ENCODE results near the gene CNTLN. TPM values are rescaled to one million over a fixed set of nuclear protein-coding genes. Genes with fewer than 3 reads are reported as not detected.

Gene CNTLN
- total RNA-seq, 1 donor = 17.7 TPM

DNA sequence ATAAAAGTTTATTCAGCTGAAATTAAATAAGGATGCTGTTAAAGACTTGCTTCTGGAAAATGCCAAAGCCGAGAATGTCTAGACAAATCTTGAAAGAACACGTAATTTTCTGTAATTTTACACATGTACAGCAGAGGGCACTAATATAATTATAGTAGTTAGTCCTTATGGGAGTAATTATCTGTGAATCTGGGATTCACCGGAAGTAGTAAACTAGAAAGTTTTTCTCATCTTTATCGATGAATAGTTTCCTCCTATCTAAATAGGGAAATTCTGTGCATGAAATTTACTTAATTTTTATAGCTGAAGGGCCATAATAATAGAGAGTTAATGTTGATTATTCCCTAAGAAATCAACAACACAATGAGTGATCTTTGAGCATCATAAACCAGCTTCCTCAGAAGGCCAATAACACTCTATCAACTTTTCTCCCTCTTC lies 18.4 kb upstream of the CNTLN start:
- TF ChIP-seq, protein P1, sequence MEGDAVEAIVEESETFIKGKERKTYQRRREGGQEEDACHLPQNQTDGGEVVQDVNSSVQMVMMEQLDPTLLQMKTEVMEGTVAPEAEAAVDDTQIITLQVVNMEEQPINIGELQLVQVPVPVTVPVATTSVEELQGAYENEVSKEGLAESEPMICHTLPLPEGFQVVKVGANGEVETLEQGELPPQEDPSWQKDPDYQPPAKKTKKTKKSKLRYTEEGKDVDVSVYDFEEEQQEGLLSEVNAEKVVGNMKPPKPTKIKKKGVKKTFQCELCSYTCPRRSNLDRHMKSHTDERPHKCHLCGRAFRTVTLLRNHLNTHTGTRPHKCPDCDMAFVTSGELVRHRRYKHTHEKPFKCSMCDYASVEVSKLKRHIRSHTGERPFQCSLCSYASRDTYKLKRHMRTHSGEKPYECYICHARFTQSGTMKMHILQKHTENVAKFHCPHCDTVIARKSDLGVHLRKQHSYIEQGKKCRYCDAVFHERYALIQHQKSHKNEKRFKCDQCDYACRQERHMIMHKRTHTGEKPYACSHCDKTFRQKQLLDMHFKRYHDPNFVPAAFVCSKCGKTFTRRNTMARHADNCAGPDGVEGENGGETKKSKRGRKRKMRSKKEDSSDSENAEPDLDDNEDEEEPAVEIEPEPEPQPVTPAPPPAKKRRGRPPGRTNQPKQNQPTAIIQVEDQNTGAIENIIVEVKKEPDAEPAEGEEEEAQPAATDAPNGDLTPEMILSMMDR (IDR thresholded peaks at IDR 0.05; ENCODE audit: extremely low read depth, low read depth, low read length) = peak; percentile 51
- Histone ChIP-seq H3K27me3 (ENCODE audit: insufficient read depth, low read length) (no peaks in the 10 kb centered on the region), H3K27ac (ENCODE audit: low read depth, low read length) (no peak overlapping the region), H3K4me3 (ENCODE audit: insufficient read depth, low read length) (peak overlapping the region; percentile 41), H2AFZ (ENCODE audit: low read length) (peak overlapping the region; percentile 94), H3K79me2 (ENCODE audit: insufficient read depth, low read length) (no peaks in the 10 kb centered on the region), H4K20me1 (ENCODE audit: insufficient read depth, low read length) (no peaks in the 10 kb centered on the region), H3K36me3 (ENCODE audit: insufficient read depth, low read length) (no peaks in the 10 kb centered on the region), H3K4me2 (ENCODE audit: insufficient read depth, low read length) (peak overlapping the region; percentile 71), H3K4me1 (ENCODE audit: insufficient read depth, low read length) (peaks cover 4% of the 10 kb centered on the region), H3K9me3 (ENCODE audit: low read depth, low read length) (no peaks in the 10 kb centered on the region)
- peak; percentile 71 for DNase-seq (ENCODE audit: insufficient read length, low spot score, missing footprints)

DNA sequence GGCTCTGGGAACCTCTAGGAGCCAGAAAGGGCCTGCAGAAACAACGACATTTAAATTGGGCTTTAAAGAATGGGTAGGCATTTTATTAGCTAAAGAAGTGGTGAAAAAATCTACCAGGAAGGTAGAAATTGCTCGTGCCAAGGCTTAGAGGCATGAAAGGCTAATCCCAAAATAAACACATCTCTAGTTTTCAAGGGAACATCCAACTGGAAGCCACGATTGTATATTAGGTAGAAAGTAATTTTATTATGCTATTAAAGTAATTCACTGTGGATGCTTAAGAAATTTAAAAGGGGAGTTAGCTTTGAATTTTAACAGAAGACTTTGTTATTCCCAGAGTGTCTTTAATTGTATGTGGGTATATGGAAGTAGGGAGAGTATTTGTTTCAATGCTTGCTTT lies 17.5 kb upstream of the CNTLN start:
- H3K27ac ChIP-seq (ENCODE audit: low read depth, low read length) = no peak overlapping the region
- no peaks in the 10 kb centered on the region for H3K79me2 ChIP-seq (ENCODE audit: insufficient read depth, low read length)
- H2AFZ ChIP-seq (ENCODE audit: low read length) = peak overlapping the region; percentile 94
- DNase-seq (ENCODE audit: insufficient read length, low spot score, missing footprints) = no peak
- H3K36me3 ChIP-seq (ENCODE audit: insufficient read depth, low read length) = no peaks in the 10 kb centered on the region
- H3K4me3 ChIP-seq (ENCODE audit: insufficient read depth, low read length) = no peak overlapping the region
- H3K4me1 ChIP-seq (ENCODE audit: insufficient read depth, low read length) = peaks cover 4% of the 10 kb centered on the region
- H3K27me3 ChIP-seq (ENCODE audit: insufficient read depth, low read length) = no peaks in the 10 kb centered on the region
- no peaks in the 10 kb centered on the region for H3K9me3 ChIP-seq (ENCODE audit: low read depth, low read length)
- no peaks in the 10 kb centered on the region for H4K20me1 ChIP-seq (ENCODE audit: insufficient read depth, low read length)
- no peak overlapping the region for H3K4me2 ChIP-seq (ENCODE audit: insufficient read depth, low read length)
- TF ChIP-seq, protein P1 (IDR thresholded peaks at IDR 0.05; ENCODE audit: extremely low read depth, low read depth, low read length) = no peak

DNA sequence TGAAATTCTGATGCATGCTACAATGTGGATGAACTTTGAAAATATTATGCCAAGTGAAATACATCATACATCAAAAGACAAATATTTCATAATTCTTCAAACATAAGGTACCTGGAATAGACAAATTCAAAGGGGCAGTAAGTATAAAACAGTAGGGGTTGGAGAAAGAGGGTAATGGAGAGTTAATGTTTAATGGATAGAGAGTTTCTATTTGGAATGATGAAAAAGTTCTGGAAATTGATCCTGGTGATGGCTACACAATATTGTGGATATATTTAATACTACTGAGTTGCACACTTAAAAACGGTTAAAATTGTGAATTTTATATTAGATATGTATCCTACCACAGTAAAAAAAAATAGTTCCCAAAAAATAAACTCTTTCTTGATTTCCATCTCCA lies 14.6 kb upstream of the CNTLN start:
- no peaks in the 10 kb centered on the region for H3K9me3 ChIP-seq (ENCODE audit: low read depth, low read length)
- no peaks in the 10 kb centered on the region for H3K79me2 ChIP-seq (ENCODE audit: insufficient read depth, low read length)
- H3K4me2 ChIP-seq (ENCODE audit: insufficient read depth, low read length) = no peak overlapping the region
- H3K27ac ChIP-seq (ENCODE audit: low read depth, low read length) = no peak overlapping the region
- H3K27me3 ChIP-seq (ENCODE audit: insufficient read depth, low read length) = no peaks in the 10 kb centered on the region
- no peak overlapping the region for H2AFZ ChIP-seq (ENCODE audit: low read length)
- no peak overlapping the region for H3K4me3 ChIP-seq (ENCODE audit: insufficient read depth, low read length)
- H3K36me3 ChIP-seq (ENCODE audit: insufficient read depth, low read length) = no peaks in the 10 kb centered on the region
- TF ChIP-seq, protein P1 (IDR thresholded peaks at IDR 0.05; ENCODE audit: extremely low read depth, low read depth, low read length) = no peak
- no peak for DNase-seq (ENCODE audit: insufficient read length, low spot score, missing footprints)
- no peaks in the 10 kb centered on the region for H4K20me1 ChIP-seq (ENCODE audit: insufficient read depth, low read length)
- H3K4me1 ChIP-seq (ENCODE audit: insufficient read depth, low read length) = peaks cover 4% of the 10 kb centered on the region

DNA sequence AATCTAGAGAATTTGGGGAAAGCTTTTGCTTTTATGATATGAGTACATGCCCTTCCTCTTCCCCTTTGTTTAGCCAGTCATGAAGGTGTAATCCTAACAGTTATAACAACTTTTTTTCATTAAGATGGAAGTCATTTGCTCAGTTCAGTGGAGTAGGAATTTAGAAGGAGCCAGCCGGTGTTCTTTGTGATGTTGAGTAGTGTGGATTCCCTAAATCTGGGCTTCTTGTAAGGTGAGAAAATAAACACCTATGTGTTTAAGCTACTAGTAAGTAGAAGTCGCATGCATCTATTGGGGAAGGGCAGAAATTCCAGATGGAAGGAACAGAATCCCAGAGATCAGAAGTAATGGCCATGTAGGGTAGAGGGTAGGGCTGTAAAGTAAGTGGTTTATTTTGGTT lies 13.6 kb upstream of the CNTLN start:
- DNase-seq (ENCODE audit: insufficient read length, low spot score, missing footprints) = no peak
- no peaks in the 10 kb centered on the region for H3K79me2 ChIP-seq (ENCODE audit: insufficient read depth, low read length)

More for the DNA sequence above, 13.6 kb upstream of the CNTLN start:
- H3K4me2 ChIP-seq (ENCODE audit: insufficient read depth, low read length) = no peak overlapping the region
- H3K4me3 ChIP-seq (ENCODE audit: insufficient read depth, low read length) = no peak overlapping the region
- no peaks in the 10 kb centered on the region for H3K27me3 ChIP-seq (ENCODE audit: insufficient read depth, low read length)
- H2AFZ ChIP-seq (ENCODE audit: low read length) = no peak overlapping the region
- no peak overlapping the region for H3K27ac ChIP-seq (ENCODE audit: low read depth, low read length)
- H3K9me3 ChIP-seq (ENCODE audit: low read depth, low read length) = no peaks in the 10 kb centered on the region
- TF ChIP-seq, protein P1 (IDR thresholded peaks at IDR 0.05; ENCODE audit: extremely low read depth, low read depth, low read length) = no peak
- peaks cover 4% of the 10 kb centered on the region for H3K4me1 ChIP-seq (ENCODE audit: insufficient read depth, low read length)
- H3K36me3 ChIP-seq (ENCODE audit: insufficient read depth, low read length) = no peaks in the 10 kb centered on the region
- no peaks in the 10 kb centered on the region for H4K20me1 ChIP-seq (ENCODE audit: insufficient read depth, low read length)
